Neutrophil (primary cell): ENCODE measurements around the gene PUDP.
"Not testable (repeated sequence)": the region's sequence is repeated elsewhere in the genome, so short reads cannot be mapped to it uniquely, and the experiment has no call there.

ENCODE experiments used
- H3K27ac ChIP-seq: fragments of 200-600 bp; sonication (generic); 2 replicates; pipeline ENCODE4 v1.5.1; 2016; ENCODE audit warnings: mild to moderate bottlenecking, moderate library complexity
- H3K27me3 ChIP-seq: fragments of 200-600 bp; sonication (generic); 2 replicates; pipeline ENCODE4 v1.6.0; 2016; ENCODE audit warnings: mild to moderate bottlenecking
- H3K36me3 ChIP-seq: fragments of 200-600 bp; sonication (generic); 2 replicates; pipeline ENCODE4 v1.5.1; 2017
- H3K4me1 ChIP-seq, 2 experiments: fragments of 200-600 bp in 1 of 2; sonication (generic) in 1 of 2; 1 replicate in 1 of 2; 2 replicates in 1 of 2; pipeline versions ENCODE4 v1.5.1 to v1.6.1; 2013 to 2016; ENCODE audit warnings: low read depth in 1 of 2, low read length in 1 of 2, mild to moderate bottlenecking in 1 of 2, moderate library complexity in 1 of 2; ENCODE audit not compliant: control insufficient read depth in 1 of 2, insufficient read depth in 1 of 2
- H3K4me3 ChIP-seq, 2 experiments: fragments of 200-600 bp in 1 of 2; sonication (generic) in 1 of 2; 1 replicate in 1 of 2; 2 replicates in 1 of 2; pipeline ENCODE4 v1.5.1; 2013 to 2016; ENCODE audit warnings: low read depth in 1 of 2, low read length in 1 of 2, mild to moderate bottlenecking in 1 of 2, moderate library complexity in 1 of 2
- H3K9me3 ChIP-seq: fragments of 200-600 bp; sonication (generic); 2 replicates; pipeline ENCODE4 v1.5.1; 2016
- TF ChIP-seq, protein P1 (sequence below): fragments of 200-600 bp; sonication (generic); IDR thresholded peaks from 2 replicates; pipeline ENCODE4 v1.5.1; 2016; ENCODE audit warnings: antibody characterized with exemption

PUDP gene

DNA sequence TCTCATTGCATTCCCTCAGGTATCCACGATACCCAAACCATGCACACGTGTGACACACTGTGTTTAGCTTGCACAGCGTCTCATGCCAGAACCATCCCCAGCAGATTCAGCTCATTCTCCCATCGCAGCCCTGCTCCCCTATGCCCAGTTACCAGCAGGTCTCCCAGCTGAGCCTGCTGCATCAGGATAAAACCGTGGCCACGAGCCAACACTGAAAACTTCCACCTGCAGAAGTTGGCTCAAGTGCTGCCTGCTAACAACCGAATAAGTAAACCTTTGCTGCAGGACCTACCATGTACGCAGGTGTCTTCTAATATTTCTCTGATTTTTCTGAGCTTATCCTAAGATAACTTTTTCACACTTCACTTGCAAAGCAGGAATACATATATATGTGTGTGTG is 120.9 kb downstream of the PUDP start:
- TF ChIP-seq, protein P1, sequence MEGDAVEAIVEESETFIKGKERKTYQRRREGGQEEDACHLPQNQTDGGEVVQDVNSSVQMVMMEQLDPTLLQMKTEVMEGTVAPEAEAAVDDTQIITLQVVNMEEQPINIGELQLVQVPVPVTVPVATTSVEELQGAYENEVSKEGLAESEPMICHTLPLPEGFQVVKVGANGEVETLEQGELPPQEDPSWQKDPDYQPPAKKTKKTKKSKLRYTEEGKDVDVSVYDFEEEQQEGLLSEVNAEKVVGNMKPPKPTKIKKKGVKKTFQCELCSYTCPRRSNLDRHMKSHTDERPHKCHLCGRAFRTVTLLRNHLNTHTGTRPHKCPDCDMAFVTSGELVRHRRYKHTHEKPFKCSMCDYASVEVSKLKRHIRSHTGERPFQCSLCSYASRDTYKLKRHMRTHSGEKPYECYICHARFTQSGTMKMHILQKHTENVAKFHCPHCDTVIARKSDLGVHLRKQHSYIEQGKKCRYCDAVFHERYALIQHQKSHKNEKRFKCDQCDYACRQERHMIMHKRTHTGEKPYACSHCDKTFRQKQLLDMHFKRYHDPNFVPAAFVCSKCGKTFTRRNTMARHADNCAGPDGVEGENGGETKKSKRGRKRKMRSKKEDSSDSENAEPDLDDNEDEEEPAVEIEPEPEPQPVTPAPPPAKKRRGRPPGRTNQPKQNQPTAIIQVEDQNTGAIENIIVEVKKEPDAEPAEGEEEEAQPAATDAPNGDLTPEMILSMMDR, result no peak
- no peaks in the 10 kb centered on the region for H3K9me3 ChIP-seq
- no peaks in the 10 kb centered on the region for H3K36me3 ChIP-seq
- H3K27ac ChIP-seq, result no peak overlapping the region
- H3K27me3 ChIP-seq, result no peaks in the 10 kb centered on the region
- no peak overlapping the region for H3K4me3 ChIP-seq
- H3K4me1 ChIP-seq, result no peaks in the 10 kb centered on the region

GRCh38 chrX:7026365-7026764 is 121.6 kb downstream of the PUDP start:
- H3K27me3 ChIP-seq, H3K27ac ChIP-seq, H3K9me3 ChIP-seq, H3K4me3 ChIP-seq, H3K4me1 ChIP-seq, H3K36me3 ChIP-seq: not testable (repeated sequence)

DNA sequence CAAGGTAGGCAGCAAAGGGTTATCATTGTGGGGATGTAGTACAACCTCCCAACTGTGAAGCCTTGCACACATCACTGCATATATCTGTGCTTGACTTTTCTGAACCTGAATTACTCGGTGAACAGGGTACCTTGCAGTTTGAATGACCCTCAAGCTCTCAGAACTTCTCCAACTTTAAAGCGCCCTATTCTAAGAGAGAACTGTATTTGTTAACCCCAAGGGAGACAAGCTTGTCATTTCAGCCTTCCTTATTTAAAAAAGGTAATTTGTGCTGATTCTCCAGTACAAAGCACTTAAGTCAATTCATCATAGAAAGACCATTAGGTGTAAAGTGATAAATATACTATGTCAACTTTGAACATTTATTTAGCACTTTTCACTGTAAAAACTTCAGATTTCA is 122.5 kb downstream of the PUDP start:
- Histone ChIP-seq H3K9me3 (no peaks in the 10 kb centered on the region), H3K4me1 (no peaks in the 10 kb centered on the region), H3K27ac (no peak overlapping the region), H3K27me3 (no peaks in the 10 kb centered on the region), H3K36me3 (no peaks in the 10 kb centered on the region), H3K4me3 (no peak overlapping the region)
- TF ChIP-seq, protein P1, result no peak

- no peak overlapping the region for H3K4me3 ChIP-seq
- no peaks in the 10 kb centered on the region for H3K9me3 ChIP-seq
- no peaks in the 10 kb centered on the region for H3K4me1 ChIP-seq
- no peaks in the 10 kb centered on the region for H3K36me3 ChIP-seq
- no peaks in the 10 kb centered on the region for H3K27me3 ChIP-seq
- no peak overlapping the region for H3K27ac ChIP-seq
- TF ChIP-seq, protein P1, result no peak
Observed at GRCh38 chrX:7024850-7025249, 123.1 kb downstream of the PUDP start.

- not testable (repeated sequence) for H3K27ac ChIP-seq, H3K36me3 ChIP-seq, H3K4me3 ChIP-seq, H3K4me1 ChIP-seq, H3K9me3 ChIP-seq, H3K27me3 ChIP-seq
Observed at GRCh38 chrX:7022996-7023395, 125.0 kb downstream of the PUDP start.

- Histone ChIP-seq H3K27me3 (no peaks in the 10 kb centered on the region), H3K9me3 (no peaks in the 10 kb centered on the region), H3K27ac (no peak overlapping the region), H3K4me1 (no peaks in the 10 kb centered on the region), H3K4me3 (no peak overlapping the region), H3K36me3 (no peaks in the 10 kb centered on the region)
- TF ChIP-seq, protein P1, result no peak
Observed at GRCh38 chrX:7021991-7022390, 126.0 kb downstream of the PUDP start.

- Histone ChIP-seq H3K9me3 (no peaks in the 10 kb centered on the region), H3K27ac (no peak overlapping the region), H3K4me3 (no peak overlapping the region), H3K4me1 (no peaks in the 10 kb centered on the region), H3K36me3 (no peaks in the 10 kb centered on the region), H3K27me3 (no peaks in the 10 kb centered on the region)
- TF ChIP-seq, protein P1, result no peak
Observed at GRCh38 chrX:7019555-7019954, 128.4 kb downstream of the PUDP start.

DNA sequence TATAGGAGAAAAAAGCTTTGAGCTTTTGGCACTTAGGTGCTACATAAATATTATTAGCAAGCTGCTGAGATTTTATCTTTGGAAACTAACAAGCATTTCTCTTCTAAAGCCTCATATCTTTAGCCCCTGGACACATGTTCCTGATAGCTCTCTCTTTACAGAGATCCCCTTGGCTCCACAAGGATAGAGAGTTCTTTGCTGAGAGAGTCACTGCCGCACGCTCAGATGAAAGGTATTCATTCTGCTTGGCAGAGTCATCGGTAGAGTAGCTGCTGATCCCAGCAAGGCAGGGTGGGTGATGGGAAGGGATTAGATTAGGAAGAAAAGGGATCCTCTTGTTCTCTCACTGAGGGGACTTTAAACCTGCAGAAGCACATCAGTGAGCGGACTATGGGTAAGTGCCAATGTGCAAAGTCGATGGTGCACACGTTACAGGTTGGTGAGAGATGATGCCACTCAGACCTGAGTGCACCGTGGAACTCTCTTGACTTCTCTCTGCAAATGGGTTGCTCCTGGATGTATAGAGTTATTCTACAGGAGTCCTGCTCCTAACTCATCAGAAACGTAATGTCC is 135.6 kb downstream of the PUDP start:
- not testable (repeated sequence) for H3K4me3 ChIP-seq, H3K36me3 ChIP-seq, H3K27ac ChIP-seq, H3K27me3 ChIP-seq, H3K9me3 ChIP-seq, H3K4me1 ChIP-seq

DNA sequence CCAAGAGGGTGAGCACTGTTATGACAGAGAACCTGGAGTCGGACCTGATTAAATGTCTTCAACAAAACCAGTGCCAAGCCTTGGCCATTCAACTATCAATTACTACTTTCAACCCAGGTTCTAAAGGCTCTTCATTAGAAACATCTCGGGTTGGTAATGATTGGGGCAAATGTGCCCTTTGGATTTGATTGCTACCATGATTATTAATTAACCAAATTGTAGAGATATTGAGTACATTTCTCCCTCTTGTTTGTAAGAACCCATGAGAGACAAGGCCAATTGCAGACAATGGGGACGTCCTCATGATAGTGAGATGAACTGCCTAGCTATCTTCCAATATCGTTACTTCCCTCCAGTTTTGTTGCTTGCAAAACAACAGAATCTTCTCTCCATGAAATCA is 137.1 kb downstream of the PUDP start:
- not testable (repeated sequence) for H3K27ac ChIP-seq, H3K9me3 ChIP-seq, H3K4me1 ChIP-seq, H3K27me3 ChIP-seq, H3K36me3 ChIP-seq, H3K4me3 ChIP-seq
